22Rv1 (cell line): ENCODE measurements around the gene GJD4.
A peak's percentile ranks its signal among the peaks of the same experiment; 100 is the strongest.

Experiments used
- H3K27ac ChIP-seq: fragments of 450-650 bp; 2 replicates; pipeline ENCODE4 v1.5.1; 2017
- ZFX ChIP-seq: fragments of 450-650 bp; IDR thresholded peaks from 2 replicates; pipeline ENCODE4 v1.6.1; 2017; ENCODE audit warnings: antibody characterized with exemption, borderline replicate concordance
- TF ChIP-seq, protein P1 (sequence below): fragments of 450-650 bp; IDR thresholded peaks from 2 replicates; pipeline ENCODE4 v1.5.1; 2017; ENCODE audit warnings: mild to moderate bottlenecking

GJD4 gene

DNA sequence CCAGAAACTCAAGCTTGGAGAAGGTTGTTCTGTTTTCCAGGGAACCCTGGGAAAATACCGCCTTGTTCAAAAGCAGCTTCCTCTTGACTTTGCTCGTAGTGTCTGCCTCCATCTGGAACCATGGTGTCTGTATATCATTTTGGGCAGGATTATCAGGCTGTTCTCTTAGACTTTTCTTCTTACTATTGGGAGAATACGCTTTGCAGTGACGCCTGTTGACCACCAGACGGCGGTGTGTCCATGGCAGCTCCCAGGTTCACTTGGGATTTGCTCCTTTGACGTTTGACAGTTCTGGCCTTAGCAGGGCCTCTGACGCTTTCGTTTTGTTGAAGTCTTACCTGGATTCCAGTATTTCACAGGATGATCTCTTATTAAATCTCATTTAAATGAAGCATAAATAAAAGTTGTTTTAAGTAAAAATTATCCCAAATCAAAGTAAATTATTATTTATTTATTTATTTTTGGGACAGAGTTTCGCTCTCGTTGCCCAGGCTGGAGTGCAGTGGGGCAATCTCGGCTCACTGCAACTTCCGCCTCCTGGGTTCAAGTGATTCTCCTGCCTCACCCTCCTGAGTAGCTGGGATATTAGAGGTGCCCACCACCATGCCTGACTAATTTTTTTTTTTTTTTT is 41.8 kb upstream of the GJD4 start:
- H3K27ac ChIP-seq, result no peak overlapping the region
- TF ChIP-seq, protein P1, sequence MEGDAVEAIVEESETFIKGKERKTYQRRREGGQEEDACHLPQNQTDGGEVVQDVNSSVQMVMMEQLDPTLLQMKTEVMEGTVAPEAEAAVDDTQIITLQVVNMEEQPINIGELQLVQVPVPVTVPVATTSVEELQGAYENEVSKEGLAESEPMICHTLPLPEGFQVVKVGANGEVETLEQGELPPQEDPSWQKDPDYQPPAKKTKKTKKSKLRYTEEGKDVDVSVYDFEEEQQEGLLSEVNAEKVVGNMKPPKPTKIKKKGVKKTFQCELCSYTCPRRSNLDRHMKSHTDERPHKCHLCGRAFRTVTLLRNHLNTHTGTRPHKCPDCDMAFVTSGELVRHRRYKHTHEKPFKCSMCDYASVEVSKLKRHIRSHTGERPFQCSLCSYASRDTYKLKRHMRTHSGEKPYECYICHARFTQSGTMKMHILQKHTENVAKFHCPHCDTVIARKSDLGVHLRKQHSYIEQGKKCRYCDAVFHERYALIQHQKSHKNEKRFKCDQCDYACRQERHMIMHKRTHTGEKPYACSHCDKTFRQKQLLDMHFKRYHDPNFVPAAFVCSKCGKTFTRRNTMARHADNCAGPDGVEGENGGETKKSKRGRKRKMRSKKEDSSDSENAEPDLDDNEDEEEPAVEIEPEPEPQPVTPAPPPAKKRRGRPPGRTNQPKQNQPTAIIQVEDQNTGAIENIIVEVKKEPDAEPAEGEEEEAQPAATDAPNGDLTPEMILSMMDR, result peak; percentile 99
- TF ChIP-seq ZFX, result no peak

DNA sequence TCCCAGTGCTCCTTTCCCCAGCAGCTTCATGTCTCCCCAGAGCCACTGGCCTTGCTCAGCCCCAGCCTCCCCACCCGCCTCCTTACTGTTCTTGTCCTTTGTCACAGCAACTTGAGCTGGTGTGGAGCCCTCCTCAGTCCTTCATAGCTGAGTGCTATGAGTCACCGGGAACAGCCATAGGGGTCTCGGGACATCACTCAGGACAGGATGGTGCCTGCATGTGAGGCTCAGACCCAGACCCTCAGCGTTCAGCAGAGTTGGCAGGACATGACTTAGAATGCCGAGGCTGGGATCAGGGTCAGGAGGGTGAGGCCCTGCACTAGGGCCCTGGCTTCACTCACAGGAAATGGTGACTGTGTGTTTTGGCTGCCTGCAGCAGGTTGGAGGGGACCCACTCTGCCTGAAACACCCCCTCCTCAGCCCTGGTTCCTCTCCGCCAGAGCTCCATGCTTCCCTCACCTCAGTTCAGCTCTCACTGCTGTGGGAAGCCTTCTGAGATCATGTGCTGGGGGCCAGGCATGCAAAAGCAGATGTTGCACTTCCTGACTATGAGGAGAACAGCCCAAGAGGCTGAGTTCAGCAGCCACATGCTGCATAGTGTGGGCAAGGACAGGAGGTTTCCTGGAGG is 40.7 kb upstream of the GJD4 start:
- TF ChIP-seq, protein P1, result no peak
- TF ChIP-seq ZFX, result no peak
- no peak overlapping the region for H3K27ac ChIP-seq

DNA sequence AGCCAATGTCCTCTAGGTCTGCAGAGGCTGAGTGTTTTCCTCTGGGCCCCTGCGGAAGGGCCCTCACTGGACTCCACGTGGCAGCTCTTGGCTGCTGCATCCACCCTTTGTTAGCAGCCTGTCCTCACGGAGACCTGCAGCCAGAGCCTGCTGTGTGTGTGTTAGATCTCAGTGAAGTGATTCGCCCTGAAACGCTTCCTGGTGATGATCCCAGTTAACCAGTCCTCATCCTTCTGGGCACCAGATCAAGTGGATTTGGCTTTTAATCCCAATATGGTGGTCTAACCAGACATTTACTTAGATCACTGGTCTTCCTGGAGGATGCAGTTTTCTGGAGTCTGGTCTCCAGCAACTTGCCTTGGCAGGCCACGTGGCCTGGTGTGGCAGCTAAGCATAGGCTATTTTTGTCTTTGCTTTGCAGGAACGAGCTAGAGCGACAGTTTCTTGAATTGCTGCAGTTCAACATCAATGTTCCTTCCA is 39.5 kb upstream of the GJD4 start:
- TF ChIP-seq ZFX, result no peak
- TF ChIP-seq, protein P1, result no peak
- no peak overlapping the region for H3K27ac ChIP-seq

- no peak overlapping the region for H3K27ac ChIP-seq
- no peak for TF ChIP-seq ZFX
- TF ChIP-seq, protein P1, result no peak
These were observed 37.2 kb upstream of the GJD4 start for GRCh38 chr10:35567951-35568350.

DNA sequence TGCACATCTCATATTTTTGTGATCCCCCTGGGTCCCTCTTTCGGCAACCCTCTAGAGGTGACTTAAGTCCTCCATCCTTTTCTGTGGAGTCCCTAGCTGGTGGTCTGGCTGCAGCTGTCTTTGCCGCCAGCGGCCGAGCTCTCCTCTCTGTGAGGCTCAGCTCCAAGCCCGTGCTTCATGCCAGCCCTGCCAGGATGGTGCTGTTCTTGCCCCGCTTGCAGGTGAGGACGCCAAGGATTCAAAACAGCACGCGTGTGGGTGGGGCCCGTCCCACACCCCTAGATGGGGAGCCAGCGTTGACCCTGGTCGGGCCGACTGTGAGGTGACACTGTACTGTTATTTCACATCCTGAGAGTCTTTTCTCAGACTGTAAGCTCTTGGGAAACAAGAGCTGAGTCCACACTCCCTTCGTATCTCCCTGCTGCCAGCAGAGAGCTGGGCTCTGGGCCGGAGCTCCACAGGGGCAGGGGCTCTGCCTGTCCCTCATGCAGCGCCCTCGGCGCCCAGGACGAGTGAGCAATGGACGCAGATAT is 36.6 kb upstream of the GJD4 start:
- TF ChIP-seq, protein P1, result no peak
- TF ChIP-seq ZFX, result no peak
- H3K27ac ChIP-seq, result no peak overlapping the region

DNA sequence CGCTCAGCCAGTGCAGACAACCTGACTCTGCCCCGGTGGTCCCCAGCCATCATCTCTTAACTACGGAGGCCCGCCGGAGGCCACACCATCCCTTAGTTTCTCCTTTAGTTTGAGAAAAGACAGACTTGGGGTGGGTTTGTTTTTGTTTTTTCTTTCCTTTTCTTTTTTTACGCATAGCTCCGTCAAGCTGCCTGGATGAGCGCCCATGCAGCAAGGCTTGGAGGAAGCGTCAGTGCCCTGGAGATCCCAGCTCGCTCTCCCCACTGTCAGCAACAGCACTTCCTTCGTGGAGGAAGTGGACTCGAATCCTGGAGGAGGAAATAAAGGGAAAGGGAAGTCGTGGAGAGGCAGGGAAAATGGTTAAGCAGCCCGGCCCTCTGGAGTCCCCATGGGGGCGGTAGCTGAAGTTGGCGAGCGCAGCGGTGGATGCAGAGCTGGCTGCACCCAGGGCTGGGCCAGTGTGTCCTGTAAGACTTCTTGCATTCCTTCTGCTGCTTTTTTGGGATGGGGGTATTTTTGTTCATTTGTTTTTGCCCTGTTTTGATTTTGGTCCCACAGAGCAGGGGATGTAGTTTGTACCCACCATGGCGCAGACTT is 35.9 kb upstream of the GJD4 start:
- H3K27ac ChIP-seq, result no peak overlapping the region
- no peak for TF ChIP-seq ZFX
- TF ChIP-seq, protein P1, result no peak

- H3K27ac ChIP-seq, result no peak overlapping the region
- TF ChIP-seq, protein P1, result no peak
- no peak for TF ChIP-seq ZFX
These were observed 35.3 kb upstream of the GJD4 start for GRCh38 chr10:35569836-35570235.
